Esophagus muscularis mucosa (tissue), 4 donors: ENCODE data around the gene PARD6B.

ENCODE experiments used
- EP300 ChIP-seq: sonication (generic); formaldehyde crosslinking; IDR thresholded peaks from one replicate; pipeline ENCODE4 v1.6.1; 2017; ENCODE audit warnings: antibody characterized with exemption
- POLR2A ChIP-seq: fragments of 450-650 bp; IDR thresholded peaks from one replicate; pipeline ENCODE4 v1.6.1; 2017; ENCODE audit warnings: antibody characterized with exemption, moderate library complexity, mild to moderate bottlenecking, low read depth
- POLR2AphosphoS5 ChIP-seq, 2 donors: sonication (generic); formaldehyde crosslinking; IDR thresholded peaks; one replicate each; pipeline ENCODE4 v1.6.1; 2017; ENCODE audit warnings: antibody characterized with exemption in 2 of 2
- TF ChIP-seq, protein P1 (sequence below), 3 experiments: fragments of 200-600 bp in 2 of 3; fragments of 450-650 bp in 1 of 3; sonication (generic) in 2 of 3; IDR thresholded peaks; one replicate each; pipeline ENCODE4 v1.5.1; 2017 to 2019; ENCODE audit warnings: antibody characterized with exemption in 3 of 3, mild to moderate bottlenecking in 2 of 3, moderate library complexity in 1 of 3

DNA sequence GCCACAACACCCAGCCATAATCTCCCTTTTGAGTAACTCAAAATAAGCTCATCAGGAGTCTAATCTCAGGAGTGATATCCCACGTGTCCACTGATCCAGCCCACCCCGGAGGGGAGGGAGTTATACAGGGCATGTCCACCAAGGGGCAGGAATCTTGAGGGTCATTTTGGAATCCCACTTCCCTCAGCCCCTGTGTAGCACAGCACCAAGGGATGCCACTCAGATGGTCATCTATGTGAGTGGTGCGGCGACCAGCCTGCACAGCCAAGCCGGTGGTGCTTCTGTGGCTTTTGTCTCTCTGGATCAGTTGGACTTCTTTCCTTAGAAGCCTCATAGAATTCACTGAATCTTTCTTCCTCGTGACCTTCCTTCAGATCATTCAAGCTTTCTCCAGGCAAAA lies 52.5 kb downstream of the PARD6B start:
- no peak for TF ChIP-seq POLR2AphosphoS5 (IDR thresholded peaks at IDR 0.05)
- TF ChIP-seq, protein P1, sequence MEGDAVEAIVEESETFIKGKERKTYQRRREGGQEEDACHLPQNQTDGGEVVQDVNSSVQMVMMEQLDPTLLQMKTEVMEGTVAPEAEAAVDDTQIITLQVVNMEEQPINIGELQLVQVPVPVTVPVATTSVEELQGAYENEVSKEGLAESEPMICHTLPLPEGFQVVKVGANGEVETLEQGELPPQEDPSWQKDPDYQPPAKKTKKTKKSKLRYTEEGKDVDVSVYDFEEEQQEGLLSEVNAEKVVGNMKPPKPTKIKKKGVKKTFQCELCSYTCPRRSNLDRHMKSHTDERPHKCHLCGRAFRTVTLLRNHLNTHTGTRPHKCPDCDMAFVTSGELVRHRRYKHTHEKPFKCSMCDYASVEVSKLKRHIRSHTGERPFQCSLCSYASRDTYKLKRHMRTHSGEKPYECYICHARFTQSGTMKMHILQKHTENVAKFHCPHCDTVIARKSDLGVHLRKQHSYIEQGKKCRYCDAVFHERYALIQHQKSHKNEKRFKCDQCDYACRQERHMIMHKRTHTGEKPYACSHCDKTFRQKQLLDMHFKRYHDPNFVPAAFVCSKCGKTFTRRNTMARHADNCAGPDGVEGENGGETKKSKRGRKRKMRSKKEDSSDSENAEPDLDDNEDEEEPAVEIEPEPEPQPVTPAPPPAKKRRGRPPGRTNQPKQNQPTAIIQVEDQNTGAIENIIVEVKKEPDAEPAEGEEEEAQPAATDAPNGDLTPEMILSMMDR (IDR thresholded peaks at IDR 0.05): no peak
- TF ChIP-seq POLR2A: no peak
- no peak for TF ChIP-seq EP300
